HG03457 (cell line): Measurements from ENCODE around the gene ANKRD34C.

Source experiments
- ATAC-seq: cut with Tn5 transposase; IDR thresholded peaks from one replicate; pipeline ENCODE4 v1.9.1; 2021; ENCODE audit warnings: moderate number of reproducible peaks; ENCODE audit not compliant: unreplicated experiment

Gene ANKRD34C

DNA sequence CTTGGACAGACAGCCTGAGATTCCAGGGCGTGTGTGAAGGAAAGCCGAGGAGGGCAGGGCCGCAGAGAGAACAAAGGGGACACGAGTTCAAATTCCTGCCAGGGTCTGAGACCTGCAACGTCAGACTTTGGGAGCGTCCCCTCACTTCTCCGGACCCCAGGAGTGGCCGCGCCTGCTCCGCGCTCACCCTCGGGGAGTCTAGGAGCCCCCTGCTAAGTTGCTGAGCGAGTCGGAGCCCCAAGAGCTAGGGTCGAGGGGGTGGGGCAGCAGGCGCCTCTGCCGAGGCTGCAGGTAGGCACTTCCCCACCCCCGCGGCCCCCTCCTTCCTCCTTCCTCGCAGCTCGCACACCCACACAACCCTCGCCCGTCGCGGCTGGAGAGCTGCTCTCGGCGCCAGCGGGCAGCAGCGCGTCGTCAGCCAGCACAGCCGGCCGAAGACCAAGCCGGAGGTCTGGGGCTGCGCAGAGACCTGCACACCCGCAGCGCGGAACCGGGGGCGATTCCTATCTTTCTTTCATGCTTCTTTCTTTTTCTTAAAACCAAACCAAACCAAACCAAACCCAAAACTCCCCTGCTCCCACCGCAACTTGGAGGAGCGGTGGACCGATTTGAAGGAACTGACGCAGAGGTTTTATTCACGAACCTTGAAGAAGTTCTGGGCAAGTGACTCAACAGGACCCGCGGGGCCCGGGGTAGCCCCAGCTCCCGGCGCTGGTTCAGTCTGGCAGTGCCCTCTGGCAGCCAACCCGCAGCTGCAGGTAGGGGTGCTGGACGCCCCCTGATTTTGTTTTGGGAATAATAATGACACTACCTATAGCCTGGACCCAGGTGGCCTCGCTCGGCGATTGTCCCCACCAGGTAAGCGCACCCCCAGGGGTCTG is at the start of gene ANKRD34C:
ANKRD34C (plus strand) TSS at position 352 of the 881 bp plus-strand sequence. CDS start 10,563 bp downstream, outside the sequence.
- ATAC-seq = no peak

DNA sequence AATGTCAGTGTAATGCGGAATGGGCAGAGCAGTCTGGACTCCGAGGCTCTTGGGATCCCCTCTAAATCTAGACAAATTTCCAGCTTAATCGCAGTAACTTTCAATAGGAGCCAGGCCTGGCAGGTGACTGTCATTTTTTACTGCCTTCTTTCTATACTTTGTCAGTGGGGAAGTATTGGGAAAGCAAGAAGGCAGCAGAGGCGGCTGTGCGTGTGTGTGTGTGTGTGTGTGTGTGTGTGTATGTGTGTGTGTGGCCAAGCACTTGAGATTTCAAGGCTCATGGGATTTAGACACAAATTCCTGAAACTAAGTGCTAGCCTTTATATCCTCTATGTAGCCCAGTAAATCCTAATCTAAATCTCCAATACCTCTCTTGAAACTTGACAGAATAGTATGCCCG is 49.3 kb upstream of the ANKRD34C start:
- ATAC-seq = no peak

DNA sequence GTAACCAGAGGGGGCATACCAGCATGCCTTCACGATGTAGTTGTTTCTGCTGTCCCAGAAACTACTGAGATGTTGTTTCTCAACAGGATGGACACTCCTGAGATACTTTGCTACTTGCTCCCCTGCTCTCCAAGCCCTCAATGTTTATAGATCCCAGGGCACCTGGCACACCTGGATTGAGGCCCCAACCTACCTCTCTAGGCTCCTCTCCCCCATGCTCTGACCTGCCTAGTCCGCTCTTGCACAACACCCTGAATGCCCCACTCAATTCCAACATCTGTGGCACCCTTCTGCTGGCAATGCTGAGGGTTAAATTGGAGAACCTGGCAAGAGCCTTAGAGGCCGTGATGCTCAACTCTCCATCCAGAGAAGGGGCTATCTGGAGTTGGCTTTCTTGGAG is 42.5 kb upstream of the ANKRD34C start:
- ATAC-seq = no peak

DNA sequence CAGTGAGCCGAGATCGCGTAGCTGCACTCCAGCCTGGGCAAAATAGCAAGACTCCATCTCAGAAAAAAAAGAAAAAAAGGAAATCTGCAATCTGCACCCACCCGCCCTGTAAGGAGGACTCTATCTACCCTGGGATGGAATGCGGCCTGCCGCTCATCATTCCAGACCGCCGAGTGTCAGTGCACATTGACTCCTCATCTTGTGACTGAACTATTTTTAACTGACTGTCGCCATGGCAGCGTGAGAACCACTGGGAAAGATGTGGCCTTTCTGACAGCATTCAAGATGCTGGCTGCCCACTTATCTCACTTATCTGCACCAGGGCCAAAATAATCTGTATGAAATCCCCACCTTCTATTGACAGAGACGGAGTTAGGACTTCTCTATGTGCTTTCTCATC is 38.8 kb upstream of the ANKRD34C start:
- no peak for ATAC-seq

DNA sequence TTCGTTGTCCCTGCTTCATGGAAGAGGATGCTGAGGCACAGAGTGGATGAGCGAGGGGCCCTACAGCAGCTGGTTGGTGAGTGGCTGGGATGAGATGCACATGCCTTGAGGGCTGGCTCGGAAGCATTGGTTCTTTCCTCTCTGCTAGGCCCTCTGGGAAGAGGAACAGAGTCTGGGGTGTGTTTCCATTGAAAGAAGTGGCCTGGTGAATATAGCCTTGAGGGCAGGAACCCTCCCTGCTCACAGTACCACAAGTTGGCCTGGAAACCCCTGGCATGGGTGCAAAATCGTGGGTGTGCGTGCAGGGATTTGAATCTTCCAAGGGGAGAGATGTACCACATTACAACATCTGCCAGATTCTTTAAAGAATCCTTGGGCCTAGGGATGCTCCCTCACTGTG is 37.6 kb upstream of the ANKRD34C start:
- no peak for ATAC-seq

DNA sequence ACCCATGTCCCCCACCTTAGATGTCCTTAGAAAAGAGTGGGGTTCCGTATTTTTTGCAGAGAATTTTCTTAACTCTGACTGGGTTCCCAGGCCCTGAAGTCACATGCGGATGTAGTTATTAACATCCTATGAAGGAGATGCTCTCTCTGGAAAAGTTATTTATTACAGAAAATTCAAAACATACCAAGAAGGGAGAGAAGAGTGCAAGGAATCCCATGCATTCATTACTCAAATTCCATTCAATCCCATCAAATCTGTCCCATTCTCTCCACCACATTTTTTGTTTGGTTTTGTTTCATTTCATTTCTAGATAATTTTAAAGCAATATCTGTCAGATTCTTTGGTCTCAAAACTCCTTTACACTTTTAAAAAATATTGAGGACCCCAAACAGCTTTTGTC is 34.3 kb upstream of the ANKRD34C start:
- ATAC-seq = no peak

DNA sequence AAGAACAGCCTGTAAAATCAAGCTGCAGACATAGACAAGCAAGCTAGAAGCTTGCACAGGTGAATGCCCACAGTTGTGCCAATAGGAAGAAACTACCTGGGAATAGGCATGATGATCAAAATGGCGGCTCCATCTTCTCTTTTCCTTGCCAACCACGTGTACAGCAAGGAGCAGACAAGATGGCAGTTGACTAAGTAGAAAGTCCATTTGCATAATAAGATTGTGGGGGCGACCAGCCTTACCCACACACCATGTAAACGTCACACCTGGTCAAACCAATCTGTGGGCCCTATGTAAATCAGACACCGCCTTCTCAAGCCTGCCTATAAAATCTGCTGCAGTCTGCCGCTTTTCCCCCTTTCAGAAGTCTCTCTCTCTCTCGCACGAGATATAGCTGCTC is 25.1 kb upstream of the ANKRD34C start:
- ATAC-seq = no peak

DNA sequence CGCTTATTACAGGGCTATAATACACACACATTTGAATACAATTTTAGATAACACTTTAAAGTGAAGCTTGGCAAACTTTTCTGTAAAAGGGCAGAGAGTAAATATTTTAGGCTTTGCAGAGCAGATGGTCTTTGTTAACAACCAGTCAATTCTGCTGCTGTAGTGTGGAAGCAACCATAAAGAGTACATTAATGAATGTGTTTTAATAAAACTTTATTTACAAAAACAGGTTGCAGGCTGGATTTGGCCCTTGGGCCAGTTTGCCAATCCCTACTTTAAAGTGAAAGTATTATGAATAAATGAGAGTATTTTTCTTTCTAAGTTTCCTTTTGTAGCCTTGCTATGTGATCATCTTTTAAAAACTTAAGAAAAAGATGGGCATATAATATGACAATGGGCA is 20.7 kb upstream of the ANKRD34C start:
- no peak for ATAC-seq

DNA sequence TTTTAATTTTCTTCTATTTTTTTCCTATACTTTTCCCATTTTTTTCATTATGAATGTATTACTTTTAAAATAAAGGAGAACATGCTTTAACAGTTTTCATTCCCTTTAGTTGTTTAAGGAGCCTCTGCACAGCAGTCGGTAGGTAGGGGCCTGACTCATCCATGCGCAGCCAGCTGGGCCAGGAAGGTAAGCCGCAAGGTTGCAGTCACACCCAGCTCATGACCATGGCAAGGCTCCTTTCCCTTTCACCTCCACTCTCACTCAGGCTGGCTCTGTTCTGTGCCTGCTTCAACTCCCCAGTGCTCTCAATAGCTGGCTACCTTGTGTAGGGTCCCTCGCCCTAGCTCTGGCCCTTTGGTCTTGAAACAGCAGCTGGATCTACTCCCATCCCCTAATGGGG is 17.4 kb upstream of the ANKRD34C start:
- ATAC-seq = no peak

DNA sequence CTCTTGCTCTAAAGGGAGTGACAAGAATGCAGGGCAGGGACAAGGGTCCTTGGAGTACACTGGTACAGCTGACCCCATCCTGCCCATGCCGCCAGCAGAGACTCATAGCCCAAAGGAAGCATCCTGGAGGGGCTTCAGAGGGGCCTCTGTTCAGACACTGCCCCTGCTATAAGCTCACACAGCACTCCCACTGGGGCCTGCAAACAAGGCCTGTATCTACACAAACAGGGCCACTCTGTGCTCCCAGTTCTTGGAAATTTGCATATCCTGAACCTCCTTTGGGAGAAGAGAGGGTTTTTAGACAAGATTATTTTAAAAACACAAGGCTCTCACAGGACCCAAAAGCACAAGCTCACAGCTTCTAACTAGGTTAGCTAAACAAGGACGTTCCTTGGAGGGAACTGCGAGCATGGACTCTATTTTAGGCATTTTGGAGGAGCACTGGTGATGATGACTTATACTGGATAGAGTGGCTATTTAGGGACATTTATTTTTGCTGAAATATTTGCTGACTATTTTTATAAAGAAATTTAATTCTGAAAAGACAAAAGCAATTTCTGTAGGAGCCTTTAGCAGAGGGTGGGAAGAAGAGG is 16.4 kb upstream of the ANKRD34C start:
- no peak for ATAC-seq

DNA sequence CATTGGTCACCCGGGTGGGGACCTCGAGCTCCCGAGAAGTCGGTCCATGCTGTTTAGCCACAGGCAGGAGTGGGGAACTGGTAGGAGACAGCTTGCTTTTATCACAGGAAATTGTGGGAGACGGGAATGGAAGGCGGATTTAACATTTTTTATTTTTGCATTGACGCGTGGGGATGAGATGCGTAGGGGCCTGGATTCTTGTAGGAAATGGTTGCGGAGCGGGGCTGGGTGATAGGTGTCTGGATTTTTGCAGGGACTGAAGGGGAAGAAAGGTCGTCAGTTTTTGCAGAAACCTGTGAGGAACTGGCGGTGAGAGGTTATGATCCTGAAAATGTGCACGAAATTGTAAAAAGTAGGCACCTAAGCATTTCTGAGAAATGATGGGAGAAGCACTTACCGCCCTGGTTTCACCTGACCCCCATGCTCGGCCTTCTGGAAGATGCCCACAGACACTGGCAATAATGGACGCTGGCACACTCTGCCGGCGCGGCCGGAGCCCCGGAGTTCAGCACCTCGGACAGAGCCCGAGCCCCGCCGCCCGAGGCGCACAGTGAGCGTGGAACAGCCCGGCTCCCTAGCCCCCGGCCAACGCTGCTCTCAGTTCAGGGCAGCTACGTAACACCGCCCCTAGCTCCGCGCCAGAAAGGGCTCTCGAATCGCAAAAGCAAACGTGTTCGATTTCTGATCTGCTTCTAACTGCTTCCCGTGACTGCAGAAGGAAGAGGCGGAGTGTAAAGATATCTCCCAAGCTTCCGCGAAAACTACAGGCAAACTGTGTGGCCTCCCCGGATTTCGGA is 928 bp downstream of the ANKRD34C start:
- ATAC-seq = no peak

DNA sequence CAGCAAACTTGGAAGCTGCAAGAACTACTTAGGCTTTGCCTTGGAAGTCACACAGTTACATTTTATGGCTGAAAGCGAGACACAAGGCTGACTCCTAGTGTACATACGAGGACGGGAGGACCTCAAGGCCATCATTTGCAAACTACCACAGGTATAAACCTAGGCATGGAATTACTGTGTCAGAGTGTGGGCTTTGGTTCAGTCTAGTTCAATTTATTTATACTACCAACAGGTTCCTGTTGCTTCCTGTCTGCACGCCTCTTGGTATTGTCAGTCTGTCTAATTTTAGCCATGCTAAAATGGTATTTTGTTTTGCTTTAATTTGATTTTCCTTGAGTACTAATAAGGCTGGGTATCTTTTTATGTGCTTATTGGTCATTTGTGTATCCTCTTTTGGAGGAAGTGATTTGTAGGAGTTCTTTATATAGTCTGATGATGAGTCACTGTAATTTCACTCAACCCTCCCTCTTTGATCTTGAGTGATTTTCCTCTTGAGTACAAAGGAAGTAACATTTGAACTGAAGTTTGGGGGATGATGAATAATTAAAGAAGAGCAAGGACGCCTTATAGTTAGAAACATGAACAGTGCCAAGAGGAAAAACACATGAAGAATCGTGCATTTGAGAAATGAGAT is 8.2 kb downstream of the ANKRD34C start:
- ATAC-seq = no peak

DNA sequence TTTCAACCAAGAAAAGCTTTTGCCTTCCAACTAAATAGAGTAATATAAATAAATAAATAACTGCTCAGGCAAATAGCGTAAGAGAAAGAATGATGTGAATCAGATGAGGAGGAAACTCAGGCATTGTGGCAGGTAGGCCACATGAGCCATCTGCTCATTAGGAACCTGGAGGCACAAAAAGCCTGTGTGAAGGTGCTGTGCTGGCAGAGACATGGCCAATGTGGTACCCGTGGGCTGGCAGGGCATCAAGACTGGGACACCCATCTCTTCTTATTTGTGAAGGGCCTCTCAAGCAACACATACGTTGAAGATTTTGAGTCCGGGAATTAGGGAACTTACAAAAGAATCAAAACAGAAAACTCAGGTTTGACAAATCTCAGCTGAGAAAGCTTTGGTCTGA is 9.5 kb downstream of the ANKRD34C start:
- ATAC-seq = no peak

DNA sequence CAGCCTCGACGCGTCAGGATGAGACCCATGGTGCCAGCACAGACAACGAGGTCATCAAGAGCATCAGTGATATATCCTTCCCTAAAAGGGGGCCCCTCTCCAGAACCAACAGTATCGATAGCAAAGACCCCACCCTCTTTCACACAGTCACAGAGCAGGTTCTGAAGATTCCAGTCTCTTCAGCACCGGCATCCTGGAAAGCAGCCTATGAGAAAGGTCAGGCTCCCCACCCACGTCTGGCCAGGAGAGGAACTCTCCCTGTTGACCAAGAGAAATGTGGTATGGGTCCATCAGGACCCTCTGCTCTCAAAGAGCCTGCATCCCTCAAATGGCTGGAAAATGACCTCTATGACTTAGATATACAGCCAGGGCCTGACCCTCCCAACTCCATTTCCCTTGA is 11.6 kb downstream of the ANKRD34C start:
- ATAC-seq = no peak

DNA sequence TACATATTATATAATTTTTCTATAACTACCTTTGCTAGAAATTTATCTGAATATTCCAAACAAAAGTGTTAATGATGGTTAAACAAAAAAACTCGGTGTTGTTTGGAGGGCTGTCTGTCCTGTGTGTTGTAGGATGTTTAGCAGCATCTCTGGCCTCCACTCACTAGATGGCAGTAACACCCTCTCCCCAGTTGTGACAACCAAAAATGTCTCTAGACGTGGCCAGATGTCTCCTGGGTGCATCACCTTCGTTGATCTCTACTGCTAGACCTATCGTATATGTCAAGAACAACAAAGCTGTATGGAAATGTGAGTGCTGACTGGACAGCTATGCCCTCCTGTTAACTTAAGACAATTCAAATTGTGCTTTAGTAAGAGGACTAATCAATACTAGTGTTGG is 14.1 kb downstream of the ANKRD34C start:
- ATAC-seq = no peak

DNA sequence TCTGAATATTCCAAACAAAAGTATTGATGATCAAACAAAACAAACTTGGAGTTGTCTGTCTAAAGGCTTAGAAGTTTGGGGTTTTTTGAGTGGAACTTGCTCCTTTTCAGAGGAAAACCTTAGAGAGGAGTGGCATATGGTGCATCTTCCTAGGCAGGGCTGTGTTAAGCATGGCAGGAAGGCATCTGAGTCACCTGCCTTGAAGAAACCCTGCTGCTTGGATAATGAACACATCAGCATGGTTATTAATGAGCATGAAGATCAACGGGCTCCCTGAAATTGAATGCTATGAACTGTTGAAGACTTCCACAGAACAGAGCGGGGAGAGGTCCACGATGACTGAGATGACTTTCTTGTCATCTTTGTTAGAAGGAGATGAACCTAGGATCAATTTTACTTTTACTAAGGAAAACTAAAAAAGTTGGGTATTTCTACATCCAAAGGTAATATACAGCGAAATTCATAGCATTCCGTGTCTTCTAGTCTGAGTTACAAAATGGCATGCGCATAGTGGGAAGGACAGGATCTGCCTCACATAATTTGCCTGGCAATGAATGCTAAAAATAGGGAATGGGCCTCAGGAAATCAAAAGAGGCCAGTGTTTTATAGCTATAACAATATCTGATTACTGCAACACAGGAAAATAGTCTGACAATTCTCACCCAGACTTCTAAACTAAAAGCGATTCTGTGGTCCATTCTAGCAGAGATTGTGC is 16.8 kb downstream of the ANKRD34C start:
- no peak for ATAC-seq

DNA sequence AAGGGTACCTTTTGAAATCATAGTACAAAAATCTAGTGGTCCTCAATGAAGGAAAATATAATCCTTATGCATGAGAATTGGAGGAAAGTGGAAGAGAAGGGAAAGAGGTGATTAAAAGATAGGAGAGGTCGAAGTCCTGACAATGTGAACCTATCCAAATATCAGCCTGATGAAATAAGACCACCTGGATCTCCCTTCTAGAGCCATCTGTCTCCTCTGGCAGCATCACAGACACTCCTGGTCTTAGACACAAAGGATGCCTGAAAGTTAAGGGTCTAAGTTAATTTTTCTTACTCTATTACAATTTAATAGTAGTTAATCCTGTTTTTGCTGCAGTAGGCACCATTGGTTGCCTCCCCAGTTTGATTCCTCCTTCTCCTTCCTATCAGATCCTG is 17.3 kb downstream of the ANKRD34C start:
- ATAC-seq = no peak

DNA sequence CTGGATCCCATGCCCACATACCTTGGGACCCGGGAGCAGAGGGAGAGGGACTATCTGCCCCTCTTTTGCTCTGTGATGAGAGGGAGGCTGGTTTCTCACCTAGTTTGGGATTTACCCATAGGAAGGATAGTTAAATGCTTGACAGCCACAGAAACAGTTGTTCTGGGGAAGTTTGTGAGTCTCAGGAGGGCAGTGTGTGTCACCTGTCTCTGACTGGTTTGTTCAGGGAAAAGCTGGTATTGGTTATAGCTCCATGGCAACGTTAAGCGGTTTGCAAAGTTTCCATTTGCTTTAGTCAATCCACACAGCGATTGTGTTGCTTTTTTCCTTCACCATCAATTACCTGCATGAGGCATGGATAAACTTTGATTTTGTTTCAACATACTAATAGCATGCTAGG is 24.7 kb downstream of the ANKRD34C start:
- ATAC-seq = no peak

DNA sequence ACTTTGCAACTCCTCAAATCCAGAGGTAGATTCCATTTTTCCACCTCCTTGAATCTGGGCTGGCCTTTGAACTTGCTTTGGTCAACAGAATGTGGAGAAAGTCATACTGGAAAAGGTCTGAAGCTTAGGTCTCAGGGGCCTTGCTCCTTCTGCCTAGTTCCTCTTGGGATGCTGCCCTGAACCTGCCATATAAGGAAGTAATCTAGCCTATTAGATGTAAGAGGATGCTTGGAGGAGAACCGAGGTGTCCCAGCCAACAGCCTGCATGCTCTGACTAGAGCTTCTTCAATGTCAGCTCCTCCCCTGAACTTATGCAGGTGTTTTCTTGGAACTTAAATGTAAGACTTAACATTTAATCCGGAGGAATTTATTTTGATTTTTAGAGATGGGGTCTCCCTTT is 26.4 kb downstream of the ANKRD34C start:
- ATAC-seq = no peak

DNA sequence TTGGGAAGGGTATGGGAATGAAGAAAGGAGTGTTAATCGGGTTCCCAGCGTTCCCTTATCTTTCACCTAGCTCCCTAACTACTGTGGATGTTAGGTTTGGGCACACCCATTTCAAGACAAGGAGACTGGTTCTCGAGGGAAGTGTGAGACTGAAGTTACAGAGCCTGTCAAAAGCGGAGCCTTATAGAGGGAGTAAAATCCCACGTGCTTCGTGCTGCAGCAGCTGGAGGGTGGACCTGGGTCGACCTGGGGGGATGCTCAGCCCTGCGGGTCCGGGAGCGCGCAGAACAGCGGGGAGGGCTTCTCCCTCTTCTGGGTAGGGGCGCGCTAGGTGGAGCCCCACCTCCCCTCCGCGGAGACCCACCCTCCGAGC is 28.1 kb downstream of the ANKRD34C start:
- ATAC-seq = peak; percentile 18
